Ovary (tissue), 10 donors: Measurements from ENCODE around the gene OR5H6. TPM values are rescaled to one million over a fixed set of nuclear protein-coding genes. Genes with fewer than 3 reads are reported as not detected.

Source experiments
- DNase-seq, 5 donors: peaks; one replicate each; pipeline ENCODE4 v3.0.0-alpha.2; 2019 to 2020
- H3K27ac ChIP-seq, 2 donors: fragments of 200-600 bp; one replicate each; pipeline versions ENCODE4 v1.5.1 to v1.8.0; 2019 to 2022
- H3K27me3 ChIP-seq: fragments of 200-600 bp; one replicate; pipeline ENCODE4 v1.8.0; 2022
- H3K36me3 ChIP-seq: fragments of 200-600 bp; sonication (generic); one replicate; pipeline ENCODE4 v1.5.1; 2019
- H3K4me1 ChIP-seq: one replicate; pipeline ENCODE4 v1.8.1; 2013; ENCODE audit warnings: mild to moderate bottlenecking, moderate library complexity; ENCODE audit not compliant: insufficient read depth
- H3K4me3 ChIP-seq: fragments of 200-600 bp; sonication (generic); one replicate; pipeline ENCODE4 v1.5.1; 2017
- H3K9me3 ChIP-seq, 2 donors: fragments of 200-600 bp in 1 of 2; sonication (generic) in 1 of 2; one replicate each; pipeline versions ENCODE4 v1.5.1 to v1.8.1; 2013 to 2019; ENCODE audit warnings: mild to moderate bottlenecking in 1 of 2, moderate library complexity in 1 of 2
- CTCF ChIP-seq, 3 donors: fragments of 450-650 bp in 2 of 3; fragments of 200-600 bp in 1 of 3; IDR thresholded peaks; one replicate each; pipeline versions ENCODE4 v1.5.1 to v1.8.0; 2016 to 2022; ENCODE audit warnings: antibody characterized with exemption in 3 of 3, mild to moderate bottlenecking in 1 of 3
- EP300 ChIP-seq: sonication (generic); formaldehyde crosslinking; IDR thresholded peaks from one replicate; pipeline ENCODE4 v1.6.1; 2017; ENCODE audit warnings: antibody characterized with exemption
- POLR2A ChIP-seq: fragments of 450-650 bp; IDR thresholded peaks from one replicate; pipeline ENCODE4 v1.6.1; 2017; ENCODE audit warnings: antibody characterized with exemption, mild to moderate bottlenecking, moderate library complexity
- WGBS, 3 donors: extraction: QIAGEN DNeasy Blood & Tissue Kit in 1 of 3; methylation state at CpG; one replicate each; pipeline versions ENCODE4 v1.1.5 to v1.1.7; 2013 to 2017; 5-methylcytosine and 5-hydroxymethylcytosine counted together
- intact Hi-C, 4 donors: fragments of 100-400 bp; cut with DNase I; formaldehyde crosslinking; loops; one replicate each; pipeline versions ENCODE4 v1.11.0 to v1.15.1; 2022 to 2023
- long read RNA-seq, 3 donors: library from polyadenylated mRNA in 2 of 3; unstranded in 2 of 3; transcript quantifications; one replicate each; pipeline ENCODE4 v2.0.0 and lab custom pipeline, GENCODE V29; 2021 to 2026
- polyA plus RNA-seq, 2 donors: library from polyadenylated mRNA; stranded (reverse); fragments of 200-250 nt in 1 of 2; fragments of 350-450 nt in 1 of 2; fragmentation: Illumina TruSeq in 1 of 2; extraction: RNeasy Lipid Tissue Mini Kit (QIAGEN cat#74804) in 1 of 2; gene quantifications; one replicate each; pipeline ENCODE4 v1.2.3, GENCODE V29; 2013 to 2014
- total RNA-seq, 7 donors: library from RNA; depleted of rRNA in 2 of 7; stranded (reverse); fragments of >200 nt in 2 of 7; fragmentation: NEBNext Ultra II Directional in 3 of 7; extraction: Animal tissue kit (Norgen Biotek cat#: 25700) in 3 of 7; gene quantifications; one replicate each; pipeline versions ENCODE4 v1.1.0 to v1.2.4, GENCODE V29; 2016 to 2023
- donor health status: DM: no; HTN: no; CAD: no; lungs with moderate emphysema.
- donor health status: DM: no; HTN: no; CAD: no.
- donor health status: Bipolar disorder and iron deficiency.
- donor health status: DM: yes; HTN: yes; CAD: no.
- donor health status: DM: no; HTN: no; CAD: no.
- donor health status: DM: yes; HTN: yes; CAD: no.

The OR5H6 gene
- total RNA-seq (not detected), polyA plus RNA-seq (not detected)
- long read RNA-seq, donor 1, result 0 reads
- long read RNA-seq, donor 2, result 0 reads
- long read RNA-seq, donor 3, result 0 reads

DNA sequence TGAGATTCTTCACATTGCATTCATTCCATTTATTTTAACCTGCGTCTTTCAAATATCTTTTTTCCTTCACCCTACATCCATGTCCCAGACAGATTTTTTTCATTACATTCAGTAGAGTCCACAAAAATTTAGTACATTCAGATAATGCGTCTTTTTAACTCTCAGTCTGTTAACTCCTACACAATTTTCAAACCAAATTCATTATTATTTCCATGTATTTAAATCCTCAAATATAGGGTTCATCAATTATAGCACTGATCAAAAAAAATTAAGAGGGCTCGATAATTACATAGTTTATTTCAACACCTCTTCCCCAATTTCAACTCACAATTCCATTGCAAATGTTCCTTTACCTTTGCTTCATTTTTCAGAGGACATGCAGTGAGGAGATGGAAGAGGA lies at the start of gene OR5H6:
Gene OR5H6, plus strand, starts transcription at position 301 of the 400 bp plus-strand sequence. Its CDS starts 89 bp downstream, at position 390.
- no peaks in the 10 kb centered on the region for H3K27me3 ChIP-seq
- DNase-seq, result no peak

DNA sequence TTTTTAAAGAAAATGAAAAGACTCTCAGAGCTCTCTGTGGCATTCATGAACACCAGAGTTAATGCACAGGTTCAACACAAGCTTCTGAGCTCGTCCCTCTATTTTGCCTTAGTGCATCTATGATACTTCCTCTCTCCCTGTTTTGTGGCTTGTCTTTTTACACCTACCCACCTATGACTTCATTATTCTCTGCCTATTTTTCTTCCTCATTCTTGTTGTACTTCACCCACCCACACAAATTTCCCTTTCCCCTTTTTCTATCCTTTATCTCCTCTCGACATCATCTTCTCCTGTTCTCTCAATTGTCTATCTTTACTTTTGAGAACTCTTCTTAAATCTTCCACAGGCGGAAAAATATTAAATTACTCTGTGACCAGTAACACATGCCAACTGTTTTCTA lies 49.0 kb upstream of the OR5H6 start:
- H3K4me3 ChIP-seq, result no peak overlapping the region
- no peaks in the 10 kb centered on the region for H3K27me3 ChIP-seq
- intact Hi-C loops, result loop anchor here in 1 of 4 donors (10.0 kb wide), 1 partner anchor 60 kb away; no protein-coding TSS in a partner anchor
- H3K36me3 ChIP-seq, result no peaks in the 10 kb centered on the region
- TF ChIP-seq CTCF (IDR thresholded peaks at IDR 0.05) (no peak), EP300 (no peak), POLR2A (no peak)
- WGBS, 3 donors, result 74 to 79% (median 79%) methylated on average over 3 of the region's 3 CpGs
- H3K27ac ChIP-seq, result no peak overlapping the region
- H3K9me3 ChIP-seq, result no peaks in the 10 kb centered on the region
- H3K4me1 ChIP-seq, result no peaks in the 10 kb centered on the region
- no peak for DNase-seq

More for the DNA sequence above, at the start of gene OR5H6:
- H3K9me3 ChIP-seq, result no peaks in the 10 kb centered on the region
- no peak within 1 kb of the TSS for H3K27ac ChIP-seq
- no peak within 1 kb of the TSS for H3K4me3 ChIP-seq
- intact Hi-C loops, result loop anchor here in 1 of 4 donors (10.0 kb wide), 1 partner anchor 59 kb away; no protein-coding TSS in a partner anchor
- H3K36me3 ChIP-seq, result no peaks in the 10 kb centered on the region
- WGBS, 3 donors, result 52 to 69% (median 63%) methylated on average over 3 of the region's 3 CpGs
- no peaks in the 10 kb centered on the region for H3K4me1 ChIP-seq
- no peak for TF ChIP-seq EP300
- TF ChIP-seq POLR2A, result no peak
- no peak for TF ChIP-seq CTCF (IDR thresholded peaks at IDR 0.05)

DNA sequence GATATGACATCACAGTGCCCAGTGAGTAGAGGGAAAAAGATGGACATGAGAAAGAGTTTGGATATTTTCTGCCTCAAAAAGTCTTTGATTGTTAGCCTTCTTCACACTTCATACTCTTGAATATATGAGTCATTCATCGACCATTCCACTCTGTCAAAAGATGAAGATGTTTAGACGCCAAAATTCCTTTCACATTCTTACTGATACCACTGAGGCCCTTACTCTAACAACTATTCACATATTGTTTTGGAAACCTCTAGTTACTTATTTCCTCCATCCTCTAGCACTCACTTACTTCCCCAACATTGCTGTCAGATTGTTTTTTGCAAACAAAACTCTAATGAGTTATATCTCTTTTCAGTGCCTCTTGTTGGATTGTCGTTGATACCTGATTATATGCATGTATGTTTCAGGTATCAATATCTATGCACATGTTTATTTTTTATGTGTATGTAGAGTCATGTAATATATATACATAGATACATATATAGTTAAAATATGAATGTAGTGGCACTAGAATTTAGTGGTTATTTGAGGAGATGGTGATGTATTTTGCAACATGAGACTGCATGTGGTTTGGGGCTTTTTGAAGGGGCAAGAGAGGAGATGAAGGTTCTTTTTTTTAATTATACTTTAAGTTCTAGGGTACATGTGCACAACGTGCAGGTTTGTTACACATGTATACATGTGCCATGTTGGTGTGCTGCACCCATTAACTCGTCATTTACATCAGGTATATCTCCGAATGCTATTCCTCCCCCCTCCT lies 40.0 kb upstream of the OR5H6 start:
- Histone ChIP-seq H3K4me1 (no peaks in the 10 kb centered on the region), H3K36me3 (no peaks in the 10 kb centered on the region)
- no peak for DNase-seq

GRCh38 chr3:98232489-98232888 lies 31.6 kb upstream of the OR5H6 start:
- intact Hi-C loops, result no loop called here
- no peaks in the 10 kb centered on the region for H3K9me3 ChIP-seq
- H3K27me3 ChIP-seq, result no peaks in the 10 kb centered on the region
- no peak overlapping the region for H3K4me3 ChIP-seq
- H3K4me1 ChIP-seq, result no peaks in the 10 kb centered on the region
- no peaks in the 10 kb centered on the region for H3K36me3 ChIP-seq
- no peak for TF ChIP-seq EP300
- no peak for DNase-seq
- 85 to 93% (median 91%) methylated on average over 2 of the region's 2 CpGs for WGBS, 3 donors
- no peak overlapping the region for H3K27ac ChIP-seq

More for the DNA sequence above, 40.0 kb upstream of the OR5H6 start:
- H3K27me3 ChIP-seq, result no peaks in the 10 kb centered on the region
- WGBS, 3 donors, result 68 to 82% (median 68%) methylated on average over 6 of the region's 6 CpGs
- intact Hi-C loops, result no loop called here
- no peak for TF ChIP-seq POLR2A
- TF ChIP-seq CTCF (IDR thresholded peaks at IDR 0.05), result no peak
- TF ChIP-seq EP300, result no peak
- no peak overlapping the region for H3K4me3 ChIP-seq
- no peaks in the 10 kb centered on the region for H3K9me3 ChIP-seq
- H3K27ac ChIP-seq, result no peak overlapping the region

- no peak for TF ChIP-seq CTCF (IDR thresholded peaks at IDR 0.05)
- no peak for TF ChIP-seq EP300
- TF ChIP-seq POLR2A, result no peak
- no peak overlapping the region for H3K4me3 ChIP-seq
- no peaks in the 10 kb centered on the region for H3K9me3 ChIP-seq
- DNase-seq, result no peak
- 67 to 82% (median 74%) methylated on average over 5 of the region's 5 CpGs for WGBS, 3 donors
- no peaks in the 10 kb centered on the region for H3K27me3 ChIP-seq
- H3K36me3 ChIP-seq, result no peaks in the 10 kb centered on the region
- no peak overlapping the region for H3K27ac ChIP-seq
- intact Hi-C loops, result no loop called here
- no peaks in the 10 kb centered on the region for H3K4me1 ChIP-seq
Measured at GRCh38 chr3:98233468-98233867, 30.6 kb upstream of the OR5H6 start.
